OCI-M2 (cell line): ENCODE measurements around the gene SCNN1G.

Experiments used
- DNase-seq: peaks from one replicate; lab custom pipeline; 2025; ENCODE audit not compliant: unreplicated experiment; lab: John Stamatoyannopoulos, UW

SCNN1G gene

DNA sequence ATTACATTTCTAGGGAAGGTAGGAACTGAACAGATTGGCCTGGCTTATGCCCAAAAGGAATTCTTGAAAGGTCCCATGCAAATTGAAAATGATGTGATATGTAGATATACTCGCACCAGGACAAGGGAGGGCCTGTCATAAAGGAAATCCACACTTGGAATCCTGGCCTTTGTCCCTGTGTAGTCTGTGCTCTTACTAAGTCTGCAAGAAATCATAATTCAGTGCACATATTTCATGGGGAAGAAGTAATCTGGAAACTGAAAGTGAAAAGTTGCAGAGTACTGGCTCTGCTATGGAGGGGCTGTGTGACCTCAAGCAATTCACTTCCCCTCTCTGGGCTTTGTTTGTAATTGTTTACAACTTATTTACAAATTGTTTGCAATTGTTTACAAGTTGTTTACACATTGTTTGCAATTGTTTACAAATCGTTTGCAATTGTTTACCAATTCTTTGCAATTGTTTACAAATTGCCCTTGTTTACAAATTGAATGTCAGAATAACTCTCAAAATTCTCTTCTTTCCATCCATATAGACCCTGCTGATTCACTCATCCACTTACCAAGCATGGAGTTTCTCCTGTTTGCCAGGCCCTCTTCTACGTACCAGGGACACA, 12.9 kb downstream of the SCNN1G start:
- DNase-seq: no peak

- no peak for DNase-seq
Measured at GRCh38 chr16:23196539-23196938, 14.0 kb downstream of the SCNN1G start.

- DNase-seq: no peak
Measured at GRCh38 chr16:23202166-23202565, 19.6 kb downstream of the SCNN1G start.

GRCh38 chr16:23206986-23207385, 24.4 kb downstream of the SCNN1G start:
- DNase-seq: no peak

- no peak for DNase-seq
Measured at GRCh38 chr16:23207485-23207884, 24.9 kb downstream of the SCNN1G start.

GRCh38 chr16:23209606-23210005, 27.1 kb downstream of the SCNN1G start:
- no peak for DNase-seq

GRCh38 chr16:23213831-23214230, 31.3 kb downstream of the SCNN1G start:
- DNase-seq: no peak

- no peak for DNase-seq
Measured at GRCh38 chr16:23214796-23215195, 32.3 kb downstream of the SCNN1G start.

GRCh38 chr16:23215435-23215834, 32.9 kb downstream of the SCNN1G start:
- DNase-seq: no peak

GRCh38 chr16:23216658-23217246, 34.2 kb downstream of the SCNN1G start:
- DNase-seq: no peak

DNA sequence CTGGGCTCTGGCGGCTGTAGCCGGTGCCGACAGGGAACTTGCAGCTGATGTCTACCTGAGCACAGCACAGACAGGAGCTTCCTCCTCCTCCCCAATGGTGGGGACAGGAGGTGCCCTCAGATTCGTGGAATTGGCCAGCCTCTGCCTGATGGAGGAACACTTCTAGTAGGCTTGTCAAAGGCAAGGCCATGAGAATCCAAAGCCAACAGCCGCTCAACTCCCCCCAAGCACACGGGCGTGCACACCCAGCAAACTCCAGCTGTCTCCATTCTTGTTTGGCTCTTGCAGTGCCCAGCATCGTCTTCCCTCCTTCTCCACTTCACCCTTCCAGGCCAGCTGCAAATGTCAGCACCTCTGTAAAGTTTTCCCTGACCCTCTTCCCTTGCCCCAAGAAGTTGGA, 35.1 kb downstream of the SCNN1G start:
- DNase-seq: no peak

GRCh38 chr16:23222929-23223328, 40.4 kb downstream of the SCNN1G start:
- DNase-seq: no peak

DNA sequence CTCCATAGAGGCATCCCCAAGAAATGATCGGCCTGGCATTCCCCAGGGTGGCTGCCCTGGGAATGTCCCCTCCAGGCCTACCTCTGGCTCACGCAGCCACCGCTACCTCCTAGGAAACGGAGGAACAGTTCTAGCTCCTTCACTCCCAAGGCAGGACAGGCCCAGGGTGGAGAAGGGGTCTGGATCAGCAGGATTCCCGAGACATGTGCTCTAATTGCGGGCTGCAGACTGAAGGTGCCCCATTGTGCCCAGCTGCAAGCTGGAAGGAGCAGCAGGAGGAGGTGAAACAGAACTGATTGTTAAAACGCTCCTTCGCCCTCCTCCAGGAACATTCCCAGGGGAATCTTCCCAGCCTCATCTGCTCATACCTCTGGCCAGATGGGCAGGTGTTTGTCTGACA, 40.8 kb downstream of the SCNN1G start:
- DNase-seq: no peak

DNA sequence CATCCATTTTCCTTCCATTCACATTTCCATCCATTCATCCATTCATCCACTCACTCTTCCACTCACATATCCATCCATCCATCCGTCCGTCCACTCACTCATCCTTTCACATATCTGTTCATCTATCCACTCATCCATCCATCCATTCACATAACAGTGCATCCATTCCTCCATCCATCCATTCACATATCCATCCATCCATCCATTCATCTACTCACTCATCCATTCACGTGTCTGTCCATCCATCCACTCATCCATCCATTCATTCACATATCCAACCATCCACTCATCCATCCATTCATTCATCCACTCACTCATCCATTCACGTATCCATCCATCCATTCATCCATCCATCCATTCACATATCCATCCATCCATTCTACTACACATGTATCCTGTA, 42.6 kb downstream of the SCNN1G start:
- no peak for DNase-seq

DNA sequence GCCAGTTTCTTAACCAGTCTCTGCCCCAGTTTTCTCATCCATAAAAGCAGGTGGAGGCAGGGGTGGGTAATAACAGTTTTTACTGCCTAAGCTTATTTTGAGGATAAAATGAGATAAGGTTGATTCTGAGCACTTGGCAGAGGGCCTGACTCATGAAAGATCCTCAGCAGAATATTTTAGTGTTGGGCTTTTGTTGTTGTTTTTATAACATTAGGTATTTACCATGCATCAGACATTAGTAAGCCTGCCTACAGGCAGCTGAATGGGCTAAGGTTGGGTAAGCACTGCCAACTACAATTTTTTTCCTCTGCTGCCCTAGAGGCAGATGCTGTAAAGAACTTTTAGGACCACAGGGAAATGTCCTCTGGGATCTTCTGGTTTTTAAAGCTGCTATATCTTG, 43.1 kb downstream of the SCNN1G start:
- no peak for DNase-seq

- DNase-seq: no peak
Measured at GRCh38 chr16:23227529-23227928, 45.0 kb downstream of the SCNN1G start.

- DNase-seq: no peak
Measured at GRCh38 chr16:23229714-23230113, 47.2 kb downstream of the SCNN1G start.

GRCh38 chr16:23232806-23233205, 50.3 kb downstream of the SCNN1G start:
- DNase-seq: no peak

DNA sequence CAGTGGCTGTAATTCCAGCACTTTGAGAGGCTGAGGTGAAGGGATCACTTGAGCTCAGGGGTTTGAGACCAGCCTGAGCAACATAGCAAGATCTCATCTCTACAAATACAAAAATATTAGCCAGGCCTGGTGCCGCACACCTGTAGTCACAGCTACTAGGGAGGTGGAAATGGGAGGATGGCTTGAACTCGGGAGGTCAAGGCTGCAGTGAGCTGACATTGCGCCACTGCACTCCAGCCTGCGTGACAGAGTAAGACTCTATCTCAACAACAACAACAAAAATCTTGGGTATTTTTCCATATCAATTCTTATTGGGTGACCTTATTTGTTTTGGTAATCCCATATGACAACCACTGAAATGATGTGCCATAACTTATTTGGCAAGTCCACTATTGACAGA, 52.6 kb downstream of the SCNN1G start:
- DNase-seq: no peak

GRCh38 chr16:23236983-23237382, 54.4 kb downstream of the SCNN1G start:
- no peak for DNase-seq

DNA sequence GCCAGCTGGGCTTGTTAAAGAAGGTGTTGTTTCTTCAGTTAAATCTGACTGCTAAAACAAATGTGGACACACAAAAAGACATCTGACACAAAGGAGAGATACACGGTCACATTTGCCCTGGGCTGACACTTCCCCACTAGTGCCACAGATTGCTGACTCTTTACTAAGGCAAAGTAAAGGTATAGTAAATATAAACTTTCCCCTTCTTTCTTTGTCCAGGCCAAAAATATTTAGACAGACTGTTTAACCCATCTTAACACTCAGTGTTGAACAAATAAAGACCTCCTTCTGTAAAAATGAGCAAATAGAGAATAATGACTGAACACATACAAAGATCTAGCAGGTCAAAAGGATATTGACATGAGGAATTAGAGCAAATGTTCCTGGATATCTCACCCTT, 58.4 kb downstream of the SCNN1G start:
- DNase-seq: no peak

- no peak for DNase-seq
Measured at GRCh38 chr16:23244122-23244521, 61.6 kb downstream of the SCNN1G start.

GRCh38 chr16:23245268-23245667, 62.7 kb downstream of the SCNN1G start:
- DNase-seq: no peak
